Endothelial cell of umbilical vein (primary cell): ENCODE data around the gene COL28A1. TPM values are rescaled to one million over a fixed set of nuclear protein-coding genes. Genes with fewer than 3 reads are reported as not detected.
A peak's percentile ranks its signal among the peaks of the same experiment; 100 is the strongest.

Experiments used
- BruUV-seq: library from RNA; stranded (reverse); fragments of 400-500 nt; replicated peaks from 2 replicates; lab custom pipeline; 2021; lab: Mats Ljungman, UMichigan
- CTCF ChIA-PET: fragments of 300-600, 350-600 bp; sonication (Branson Sonifier 250); formaldehyde crosslinking; loops from one replicate; lab custom pipeline; 2021; ENCODE audit warnings: antibody characterized with exemption, inconsistent platforms; lab: Charles Lee
- POLR2A ChIA-PET: fragments of 300-600, 350-600 bp; sonication (Branson Sonifier 250); formaldehyde crosslinking; loops from one replicate; lab custom pipeline; 2021; ENCODE audit warnings: antibody characterized with exemption, inconsistent platforms; lab: Charles Lee
- DNase-seq: peaks from one replicate; pipeline ENCODE4 v3.0.0-alpha.2; 2011; ENCODE audit warnings: low read depth, low spot score
- FAIRE-seq: peaks from 2 replicates; lab custom pipeline; 2011; peaks lifted over from hg19 to GRCh38; lab: Jason Lieb, UNC
- H2AFZ ChIP-seq: 2 replicates; pipeline ENCODE4 v1.6.0; 2012; ENCODE audit warnings: low read depth, low read length, control low read depth, inconsistent platforms
- H3K27ac ChIP-seq: 2 replicates; pipeline ENCODE4 v1.5.1; 2011; ENCODE audit warnings: low read depth, mild to moderate bottlenecking, control low read depth, low read length, moderate library complexity; ENCODE audit not compliant: insufficient read depth
- H3K27me3 ChIP-seq, 2 experiments: 2 replicates each; pipeline versions ENCODE4 v1.6.0 to v1.6.1; 2011; ENCODE audit warnings: low read length in 2 of 2, mixed read lengths in 1 of 2; ENCODE audit not compliant: control insufficient read depth in 2 of 2, insufficient read depth in 2 of 2
- H3K36me3 ChIP-seq, 2 experiments: 2 replicates in 1 of 2; 3 replicates in 1 of 2; pipeline ENCODE4 v1.5.1; 2011; ENCODE audit warnings: low read length in 2 of 2, mild to moderate bottlenecking in 1 of 2, moderate library complexity in 1 of 2; ENCODE audit not compliant: control insufficient read depth in 2 of 2, insufficient read depth in 2 of 2; ENCODE audit errors: extremely low read depth in 1 of 2
- H3K4me1 ChIP-seq: 3 replicates; pipeline ENCODE4 v1.5.1; 2011; ENCODE audit warnings: mild to moderate bottlenecking, low read length; ENCODE audit not compliant: control insufficient read depth, insufficient read depth; ENCODE audit errors: extremely low read depth
- H3K4me2 ChIP-seq: 2 replicates; pipeline ENCODE4 v1.6.1; 2011; ENCODE audit warnings: low read length, control low read depth, mixed read lengths; ENCODE audit not compliant: insufficient read depth
- H3K4me3 ChIP-seq, 3 experiments: fragments of 200-600 bp in 1 of 3; sonication (generic), shearing (Covaris generic) in 1 of 3; replicated peaks in 1 of 3; 2 replicates each; pipeline ENCODE4 v1.5.1; 2011 to 2016; ENCODE audit warnings: control low read depth in 3 of 3, low read length in 3 of 3, mild to moderate bottlenecking in 2 of 3, inconsistent platforms in 1 of 3, low read depth in 1 of 3, moderate library complexity in 1 of 3; ENCODE audit not compliant: insufficient read depth in 1 of 3
- H3K79me2 ChIP-seq: 2 replicates; pipeline ENCODE4 v1.6.0; 2012; ENCODE audit warnings: low read length, inconsistent platforms; ENCODE audit not compliant: control insufficient read depth, insufficient read depth
- H3K9ac ChIP-seq: replicated peaks from 2 replicates; pipeline ENCODE3; 2011; ENCODE audit warnings: low read length, control low read depth; ENCODE audit not compliant: insufficient read depth; ENCODE audit errors: extremely low read depth
- H3K9me1 ChIP-seq: replicated peaks from 3 replicates; pipeline ENCODE4 v1.6.0; 2011; ENCODE audit warnings: mild to moderate bottlenecking, low read length; ENCODE audit not compliant: control insufficient read depth, insufficient read depth; ENCODE audit errors: extremely low read depth
- H3K9me3 ChIP-seq: replicated peaks from 2 replicates; pipeline ENCODE4 v1.5.1; 2012; ENCODE audit warnings: low read length, inconsistent platforms; ENCODE audit not compliant: control insufficient read depth, insufficient read depth
- H4K20me1 ChIP-seq: replicated peaks from 2 replicates; pipeline ENCODE3; 2011; ENCODE audit warnings: mild to moderate bottlenecking, low read length; ENCODE audit not compliant: control insufficient read depth, insufficient read depth; ENCODE audit errors: extremely low read depth
- EZH2 ChIP-seq: IDR thresholded peaks from 2 replicates; pipeline ENCODE4 v1.6.1; 2012; ENCODE audit warnings: borderline replicate concordance, low read depth, mild to moderate bottlenecking, moderate library complexity, low read length, inconsistent platforms; ENCODE audit not compliant: severe bottlenecking
- FOS ChIP-seq: IDR thresholded peaks from 2 replicates; pipeline ENCODE4 v1.6.1; 2011; ENCODE audit warnings: mild to moderate bottlenecking, low read length, moderate library complexity, borderline replicate concordance; ENCODE audit not compliant: insufficient read depth
- GATA2 ChIP-seq: IDR thresholded peaks from 2 replicates; pipeline ENCODE4 v1.7.0; 2011; ENCODE audit warnings: low read depth, mild to moderate bottlenecking, moderate library complexity, mixed read lengths, low read length; ENCODE audit not compliant: insufficient read length, insufficient read depth
- JUN ChIP-seq: IDR thresholded peaks from 2 replicates; pipeline ENCODE4 v1.6.1; 2011; ENCODE audit warnings: borderline replicate concordance, low read depth; ENCODE audit not compliant: insufficient read length, insufficient read depth
- MYC ChIP-seq: IDR thresholded peaks from one replicate; pipeline ENCODE4 v1.6.1; 2011; ENCODE audit warnings: mild to moderate bottlenecking, low read depth, low read length
- POLR2A ChIP-seq: IDR thresholded peaks from 2 replicates; pipeline ENCODE4 v1.6.1; 2012; ENCODE audit warnings: low read depth, mild to moderate bottlenecking, control low read depth, low read length
- POLR2AphosphoS5 ChIP-seq: IDR thresholded peaks from 2 replicates; pipeline ENCODE4 v1.6.1; 2012; ENCODE audit warnings: low read depth, mild to moderate bottlenecking, control low read depth, low read length, moderate library complexity; ENCODE audit not compliant: insufficient read depth
- dilution Hi-C: fragments of 300-500 bp; cut with MboI; formaldehyde crosslinking; loops from one replicate; pipeline ENCODE4 v1.15.0; 2019; ENCODE audit warnings: low sequenced_read_pairs; ENCODE audit not compliant: extremely low pct_ligation_motif_present
- intact Hi-C: fragments of 100-400 bp; cut with micrococcal nuclease; formaldehyde crosslinking; loops from one replicate; pipeline ENCODE4 v1.10.0; 2022
- polyA plus RNA-seq, 4 experiments: library from polyadenylated mRNA; depleted of rRNA in 3 of 4; stranded (reverse) in 3 of 4; unstranded in 1 of 4; fragments of >200 nt; gene quantifications; 2 replicates each; pipeline versions ENCODE4 v1.2.1 to v1.2.3, GENCODE V29; 2011 to 2012; ENCODE audit warnings: missing spikeins in 1 of 4
- total RNA-seq: library from RNA; stranded (reverse); gene quantifications from 2 replicates; pipeline ENCODE4 v1.2.3, GENCODE V29; 2021
- TF ChIP-seq, protein P1 (sequence below), 2 donors: IDR thresholded peaks; 1 replicate in 1 of 2; 2 replicates in 1 of 2; pipeline ENCODE4 v1.5.1; 2011; ENCODE audit warnings: low read length in 2 of 2, mild to moderate bottlenecking in 2 of 2, moderate library complexity in 2 of 2, control low read depth in 1 of 2, inconsistent platforms in 1 of 2, low read depth in 1 of 2; ENCODE audit not compliant: insufficient read depth in 1 of 2; ENCODE audit errors: extremely low read depth in 1 of 2
- TF ChIP-seq, protein P2 (sequence below): IDR thresholded peaks from 2 replicates; pipeline ENCODE4 v1.6.1; 2011; ENCODE audit not compliant: insufficient read depth, insufficient read length

Gene COL28A1
- total and polyA plus RNA-seq, 2 donors (not counting 3 experiments of a cell fraction or from before 2014, with no cell fraction given) = not detected

DNA sequence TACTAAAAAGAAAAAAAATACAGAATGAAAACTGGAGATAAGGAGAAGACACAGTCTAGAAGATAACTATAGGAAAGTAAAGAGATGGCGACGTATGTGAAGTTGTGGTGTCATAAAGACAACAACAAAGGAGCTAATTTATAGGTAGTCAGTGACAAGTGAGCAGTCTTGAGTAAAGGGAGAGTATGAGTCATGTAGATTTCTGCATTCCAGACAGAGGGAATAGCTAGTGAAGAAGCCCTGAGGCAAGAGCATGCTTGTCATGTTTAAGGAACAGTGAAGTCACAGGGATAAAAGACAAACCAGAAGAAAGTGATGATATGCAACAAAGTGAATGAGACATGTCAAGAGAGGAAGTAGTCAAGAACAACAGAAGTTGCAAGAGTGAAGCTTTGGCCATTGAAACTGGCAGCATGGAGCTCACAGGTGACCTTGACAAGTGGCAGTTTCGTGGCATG, 28.7 kb upstream of the COL28A1 start:
- BruUV-seq = no TSS peak
- no peak overlapping the region for H3K4me2 ChIP-seq
- H3K27me3 ChIP-seq = no peaks in the 10 kb centered on the region
- intact Hi-C loops (no loop called here), dilution Hi-C loops (no loop called here)
- peaks cover 19% of the 10 kb centered on the region for H3K79me2 ChIP-seq
- H3K9ac ChIP-seq = no peak overlapping the region
- no peaks in the 10 kb centered on the region for H3K9me3 ChIP-seq
- DNase-seq (no peak), FAIRE-seq (no peak)
- no peaks in the 10 kb centered on the region for H4K20me1 ChIP-seq
- no peaks in the 10 kb centered on the region for H3K36me3 ChIP-seq
- H3K27ac ChIP-seq = no peak overlapping the region
- POLR2A ChIA-PET = no interaction called here
- peaks cover 10% of the 10 kb centered on the region for H3K4me1 ChIP-seq
- H3K9me1 ChIP-seq = no peaks in the 10 kb centered on the region
- no peak overlapping the region for H2AFZ ChIP-seq
- H3K4me3 ChIP-seq = no peak overlapping the region
- CTCF ChIA-PET = interaction anchor here (0.6 to 1.1 kb wide), 4 partner anchors 139 to 633 kb away, joined by 3 to 4 read pairs (median 4); no protein-coding TSS in a partner anchor
- no peak for TF ChIP-seq POLR2AphosphoS5
- TF ChIP-seq POLR2A = no peak
- TF ChIP-seq FOS = peak; percentile 9

DNA sequence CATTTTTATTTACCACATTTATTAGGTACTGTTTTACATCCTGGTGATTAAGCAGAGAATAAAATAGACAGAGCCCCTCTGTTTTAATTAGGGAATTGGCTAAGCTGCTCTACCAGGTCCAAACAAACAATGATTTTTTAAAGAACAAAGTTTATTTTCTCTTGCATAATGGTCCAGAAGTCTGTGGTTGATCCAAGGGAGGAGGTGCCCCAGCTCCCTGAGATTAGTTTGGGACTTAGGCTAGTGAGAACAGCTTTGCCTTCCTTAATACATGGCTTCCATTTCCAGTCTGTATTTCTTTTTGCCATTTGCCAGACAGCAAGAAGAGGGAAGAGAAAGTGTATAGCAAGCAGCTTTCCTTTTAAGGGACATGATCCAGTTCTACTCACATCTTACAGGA, 28.1 kb upstream of the COL28A1 start:
- no peak overlapping the region for H3K9ac ChIP-seq
- no TSS peak for BruUV-seq
- intact Hi-C loops (no loop called here), dilution Hi-C loops (no loop called here)
- no peaks in the 10 kb centered on the region for H3K9me1 ChIP-seq
- no peaks in the 10 kb centered on the region for H3K36me3 ChIP-seq
- TF ChIP-seq MYC (no peak), GATA2 (no peak), POLR2A (no peak), JUN (no peak), POLR2AphosphoS5 (no peak), EZH2 (no peak), FOS (no peak)
- TF ChIP-seq, protein P1, sequence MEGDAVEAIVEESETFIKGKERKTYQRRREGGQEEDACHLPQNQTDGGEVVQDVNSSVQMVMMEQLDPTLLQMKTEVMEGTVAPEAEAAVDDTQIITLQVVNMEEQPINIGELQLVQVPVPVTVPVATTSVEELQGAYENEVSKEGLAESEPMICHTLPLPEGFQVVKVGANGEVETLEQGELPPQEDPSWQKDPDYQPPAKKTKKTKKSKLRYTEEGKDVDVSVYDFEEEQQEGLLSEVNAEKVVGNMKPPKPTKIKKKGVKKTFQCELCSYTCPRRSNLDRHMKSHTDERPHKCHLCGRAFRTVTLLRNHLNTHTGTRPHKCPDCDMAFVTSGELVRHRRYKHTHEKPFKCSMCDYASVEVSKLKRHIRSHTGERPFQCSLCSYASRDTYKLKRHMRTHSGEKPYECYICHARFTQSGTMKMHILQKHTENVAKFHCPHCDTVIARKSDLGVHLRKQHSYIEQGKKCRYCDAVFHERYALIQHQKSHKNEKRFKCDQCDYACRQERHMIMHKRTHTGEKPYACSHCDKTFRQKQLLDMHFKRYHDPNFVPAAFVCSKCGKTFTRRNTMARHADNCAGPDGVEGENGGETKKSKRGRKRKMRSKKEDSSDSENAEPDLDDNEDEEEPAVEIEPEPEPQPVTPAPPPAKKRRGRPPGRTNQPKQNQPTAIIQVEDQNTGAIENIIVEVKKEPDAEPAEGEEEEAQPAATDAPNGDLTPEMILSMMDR (IDR thresholded peaks at IDR 0.05; ENCODE audit: extremely low read depth in 1 of 2, insufficient read depth in 1 of 2, low read depth in 1 of 2, low read length in 2 of 2) = no peak
- TF ChIP-seq, protein P2, sequence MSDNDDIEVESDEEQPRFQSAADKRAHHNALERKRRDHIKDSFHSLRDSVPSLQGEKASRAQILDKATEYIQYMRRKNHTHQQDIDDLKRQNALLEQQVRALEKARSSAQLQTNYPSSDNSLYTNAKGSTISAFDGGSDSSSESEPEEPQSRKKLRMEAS = no peak
- no peak overlapping the region for H3K4me2 ChIP-seq
- DNase-seq = no peak
- no peaks in the 10 kb centered on the region for H4K20me1 ChIP-seq
- no peak for FAIRE-seq
- no peak overlapping the region for H3K27ac ChIP-seq
- no peaks in the 10 kb centered on the region for H3K9me3 ChIP-seq
- peaks cover 14% of the 10 kb centered on the region for H3K79me2 ChIP-seq
- H3K4me3 ChIP-seq = no peak overlapping the region
- ChIA-PET POLR2A (no interaction called here), CTCF (no interaction called here)
- H2AFZ ChIP-seq = no peak overlapping the region
- no peaks in the 10 kb centered on the region for H3K27me3 ChIP-seq
- H3K4me1 ChIP-seq = peaks cover 10% of the 10 kb centered on the region
